Fibroblast of skin of left quadriceps (primary cell): ENCODE data around the gene TOM1L2.

Source experiments
- DNase-seq, 2 experiments: peaks; one replicate each; pipeline ENCODE4 v3.0.0-alpha.2; 2013; ENCODE audit warnings: low read depth in 2 of 2

Gene TOM1L2

GRCh38 chr17:17994271-17995069 is 22.3 kb upstream of the TOM1L2 start:
- no peak for DNase-seq

GRCh38 chr17:17993852-17994251 is 21.7 kb upstream of the TOM1L2 start:
- DNase-seq: no peak

- no peak for DNase-seq
Measured at GRCh38 chr17:17993366-17993765, 21.2 kb upstream of the TOM1L2 start.

- DNase-seq: no peak
Measured at GRCh38 chr17:17990282-17990681, 18.1 kb upstream of the TOM1L2 start.

GRCh38 chr17:17989618-17990017 is 17.4 kb upstream of the TOM1L2 start:
- DNase-seq: no peak

GRCh38 chr17:17989081-17989480 is 16.9 kb upstream of the TOM1L2 start:
- DNase-seq: no peak

- DNase-seq: no peak
Measured at GRCh38 chr17:17988427-17988945, 16.3 kb upstream of the TOM1L2 start.

GRCh38 chr17:17987901-17988300 is 15.7 kb upstream of the TOM1L2 start:
- DNase-seq: no peak

GRCh38 chr17:17987187-17987896 is 15.1 kb upstream of the TOM1L2 start:
- no peak for DNase-seq

GRCh38 chr17:17985555-17985954 is 13.4 kb upstream of the TOM1L2 start:
- no peak for DNase-seq

GRCh38 chr17:17985153-17985552 is 13.0 kb upstream of the TOM1L2 start:
- DNase-seq: no peak

- no peak for DNase-seq
Measured at GRCh38 chr17:17983776-17984175, 11.6 kb upstream of the TOM1L2 start.

- DNase-seq: no peak
Measured at GRCh38 chr17:17983376-17983775, 11.2 kb upstream of the TOM1L2 start.

- DNase-seq: no peak
Measured at GRCh38 chr17:17982801-17983200, 10.6 kb upstream of the TOM1L2 start.

- no peak for DNase-seq
Measured at GRCh38 chr17:17981330-17981729, 9.1 kb upstream of the TOM1L2 start.

GRCh38 chr17:17979778-17980177 is 7.6 kb upstream of the TOM1L2 start:
- no peak for DNase-seq

- no peak for DNase-seq
Measured at GRCh38 chr17:17978481-17979424, 6.6 kb upstream of the TOM1L2 start.

GRCh38 chr17:17976931-17977570 is 4.9 kb upstream of the TOM1L2 start:
- no peak for DNase-seq

GRCh38 chr17:17975436-17975835 is 3.2 kb upstream of the TOM1L2 start:
- no peak for DNase-seq

- DNase-seq: no peak
Measured at GRCh38 chr17:17972952-17973254, 703 bp upstream of the TOM1L2 start.

- no peak for DNase-seq
Measured at GRCh38 chr17:17971431-17972125, 622 bp downstream of the TOM1L2 start.
